Transverse colon (tissue), 4 donors: ENCODE measurements around the gene BOC. TPM values are rescaled to one million over a fixed set of nuclear protein-coding genes. Genes with fewer than 3 reads are reported as not detected.

Source experiments
- DNase-seq: peaks from one replicate; pipeline ENCODE4 v3.0.0-alpha.2; 2019
- H3K27ac ChIP-seq, 4 donors: fragments of 200-600 bp; sonication (generic); 2 replicates each; pipeline ENCODE4 v1.5.1; 2016 to 2018; ENCODE audit warnings: inconsistent platforms in 4 of 4
- H3K27me3 ChIP-seq: fragments of 200-600 bp; sonication (generic); 2 replicates; pipeline ENCODE4 v1.5.1; 2017; ENCODE audit warnings: inconsistent platforms
- H3K36me3 ChIP-seq, 4 donors: fragments of 200-600 bp; sonication (generic); 2 replicates each; pipeline ENCODE4 v1.5.1; 2017 to 2019; ENCODE audit warnings: inconsistent platforms in 4 of 4
- H3K4me1 ChIP-seq, 4 donors: fragments of 200-600 bp; sonication (generic); 2 replicates each; pipeline ENCODE4 v1.5.1; 2017 to 2020; ENCODE audit warnings: inconsistent platforms in 4 of 4
- H3K4me3 ChIP-seq, 4 donors: fragments of 200-600 bp; sonication (generic); 1 replicate in 1 of 4; 2 replicates in 3 of 4; pipeline versions ENCODE4 v1.5.1 to v1.6.1; 2017 to 2019; ENCODE audit warnings: inconsistent platforms in 4 of 4
- H3K9me3 ChIP-seq, 2 donors: fragments of 200-600 bp; sonication (generic); 2 replicates each; pipeline ENCODE4 v1.5.1; 2017 to 2019; ENCODE audit warnings: inconsistent platforms in 2 of 2
- EP300 ChIP-seq: sonication (generic); formaldehyde crosslinking; IDR thresholded peaks from one replicate; pipeline ENCODE4 v1.6.1; 2017; ENCODE audit warnings: antibody characterized with exemption, low read depth
- POLR2A ChIP-seq: fragments of 450-650 bp; IDR thresholded peaks from one replicate; pipeline ENCODE4 v1.6.1; 2016; ENCODE audit warnings: antibody characterized with exemption, mild to moderate bottlenecking, moderate library complexity
- POLR2AphosphoS5 ChIP-seq, 3 donors: sonication (generic); formaldehyde crosslinking; IDR thresholded peaks; one replicate each; pipeline ENCODE4 v1.6.1; 2016; ENCODE audit warnings: antibody characterized with exemption in 3 of 3
- WGBS, 2 donors: methylation state at CpG; one replicate each; pipeline ENCODE4 v1.1.5; 2018; ENCODE audit warnings: low coverage in 1 of 2; 5-methylcytosine and 5-hydroxymethylcytosine counted together
- in situ Hi-C, 4 donors: fragments of 200-750 bp; cut with MboI; loops; one replicate each; pipeline versions ENCODE4 v1.15.0 to v1.15.1; 2017; ENCODE audit warnings: low sequenced_read_pairs in 3 of 4, low pct_ligation_motif_present in 1 of 4, low pct_unique_long_range_greater_than_20kb in 1 of 4
- intact Hi-C: fragments of 100-400 bp; cut with DNase I; formaldehyde crosslinking; loops from one replicate; pipeline ENCODE4 v1.15.1; 2023; ENCODE audit warnings: low total_unique reads
- total RNA-seq, 4 donors: library from RNA; depleted of rRNA; stranded (reverse); fragments of >200 nt; gene quantifications; one replicate each; pipeline ENCODE4 v1.1.0, GENCODE V29; 2016
- TF ChIP-seq, protein P1 (sequence below), 5 experiments: fragments of 200-600 bp in 3 of 5; fragments of 450-650 bp in 2 of 5; sonication (generic) in 3 of 5; IDR thresholded peaks; 1 replicate in 2 of 5; 2 replicates in 3 of 5; pipeline ENCODE4 v1.5.1; 2016 to 2017; ENCODE audit warnings: antibody characterized with exemption in 5 of 5, inconsistent platforms in 3 of 5, mild to moderate bottlenecking in 2 of 5, moderate library complexity in 1 of 5

BOC gene
- total RNA-seq, 4 donors from 2014 or later: 15.2 to 77.4 (median 45.4) TPM

GRCh38 chr3:113231827-113232253 lies 20.5 kb downstream of the BOC start:
- H3K36me3 ChIP-seq: no peaks in the 10 kb centered on the region
- no peaks in the 10 kb centered on the region for H3K9me3 ChIP-seq
- no peak for DNase-seq
- 7% methylated on average over 1 of the region's 1 CpG; no CpG with 5 or more reads in 1 of the 2 donors for WGBS, 2 donors
- intact Hi-C loops (no loop called here), in situ Hi-C loops (no loop called here)
- no peaks in the 10 kb centered on the region for H3K27me3 ChIP-seq
- H3K4me1 ChIP-seq: peaks cover 13 to 30% (median 22%) of the 10 kb centered on the region in 4 donors
- TF ChIP-seq POLR2AphosphoS5 (IDR thresholded peaks at IDR 0.05): no peak
- TF ChIP-seq, protein P1, sequence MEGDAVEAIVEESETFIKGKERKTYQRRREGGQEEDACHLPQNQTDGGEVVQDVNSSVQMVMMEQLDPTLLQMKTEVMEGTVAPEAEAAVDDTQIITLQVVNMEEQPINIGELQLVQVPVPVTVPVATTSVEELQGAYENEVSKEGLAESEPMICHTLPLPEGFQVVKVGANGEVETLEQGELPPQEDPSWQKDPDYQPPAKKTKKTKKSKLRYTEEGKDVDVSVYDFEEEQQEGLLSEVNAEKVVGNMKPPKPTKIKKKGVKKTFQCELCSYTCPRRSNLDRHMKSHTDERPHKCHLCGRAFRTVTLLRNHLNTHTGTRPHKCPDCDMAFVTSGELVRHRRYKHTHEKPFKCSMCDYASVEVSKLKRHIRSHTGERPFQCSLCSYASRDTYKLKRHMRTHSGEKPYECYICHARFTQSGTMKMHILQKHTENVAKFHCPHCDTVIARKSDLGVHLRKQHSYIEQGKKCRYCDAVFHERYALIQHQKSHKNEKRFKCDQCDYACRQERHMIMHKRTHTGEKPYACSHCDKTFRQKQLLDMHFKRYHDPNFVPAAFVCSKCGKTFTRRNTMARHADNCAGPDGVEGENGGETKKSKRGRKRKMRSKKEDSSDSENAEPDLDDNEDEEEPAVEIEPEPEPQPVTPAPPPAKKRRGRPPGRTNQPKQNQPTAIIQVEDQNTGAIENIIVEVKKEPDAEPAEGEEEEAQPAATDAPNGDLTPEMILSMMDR (IDR thresholded peaks at IDR 0.05): no peak
- no peak for TF ChIP-seq POLR2A
- no peak for TF ChIP-seq EP300
- H3K4me3 ChIP-seq: no peak overlapping the region
- H3K27ac ChIP-seq: peak overlapping the region in 2 of 4 donors; percentile 21 to 52

DNA sequence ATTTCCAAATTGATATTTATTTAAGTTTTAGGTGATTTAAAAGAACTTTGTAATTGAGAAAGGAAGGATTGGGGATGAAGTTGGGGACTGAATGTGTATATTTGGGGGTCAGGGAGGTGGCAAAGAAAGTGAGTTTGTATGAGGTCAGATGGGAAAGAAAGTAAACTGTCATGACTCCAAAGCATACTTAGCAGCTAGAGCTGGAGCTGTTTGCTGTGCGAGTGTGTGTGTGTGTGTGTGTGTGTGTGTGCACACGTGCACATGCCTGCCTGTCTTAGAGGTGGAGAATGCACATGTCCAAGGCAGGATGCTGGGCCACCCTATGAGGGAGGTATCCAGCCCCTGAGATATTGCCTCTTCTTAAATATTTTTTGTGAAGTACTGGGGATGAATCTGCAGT lies 21.0 kb downstream of the BOC start:
- H3K9me3 ChIP-seq: no peaks in the 10 kb centered on the region
- peak overlapping the region in 2 of 4 donors; percentile 21 to 52 for H3K27ac ChIP-seq
- intact Hi-C loops: no loop called here

GRCh38 chr3:113233497-113233896 lies 22.1 kb downstream of the BOC start:
- DNase-seq: no peak
- H3K4me1 ChIP-seq: peaks cover 13 to 23% (median 17%) of the 10 kb centered on the region in 4 donors
- intact Hi-C loops (no loop called here), in situ Hi-C loops (no loop called here)
- no peak for TF ChIP-seq POLR2AphosphoS5 (IDR thresholded peaks at IDR 0.05)
- TF ChIP-seq, protein P1 (IDR thresholded peaks at IDR 0.05): no peak
- TF ChIP-seq EP300: no peak
- TF ChIP-seq POLR2A: no peak
- no peaks in the 10 kb centered on the region for H3K27me3 ChIP-seq
- no peak overlapping the region for H3K4me3 ChIP-seq
- H3K36me3 ChIP-seq: no peaks in the 10 kb centered on the region
- H3K9me3 ChIP-seq: no peaks in the 10 kb centered on the region
- H3K27ac ChIP-seq: peak overlapping the region in 1 of 4 donors; percentile 49
- WGBS, 2 donors: 86 to 92% methylated on average over 4 to 9 of the region's 9 CpGs

More for the DNA sequence above, 21.0 kb downstream of the BOC start:
- no peak for TF ChIP-seq EP300
- TF ChIP-seq POLR2AphosphoS5 (IDR thresholded peaks at IDR 0.05): no peak
- TF ChIP-seq, protein P1 (IDR thresholded peaks at IDR 0.05): no peak
- no peak for TF ChIP-seq POLR2A
- no peak for DNase-seq
- H3K4me3 ChIP-seq: no peak overlapping the region
- H3K36me3 ChIP-seq: no peaks in the 10 kb centered on the region
- in situ Hi-C loops: no loop called here
- H3K27me3 ChIP-seq: no peaks in the 10 kb centered on the region
- H3K4me1 ChIP-seq: peaks cover 13 to 30% (median 22%) of the 10 kb centered on the region in 4 donors
- 20 to 62% methylated on average over 1 to 2 of the region's 2 CpGs for WGBS, 2 donors

DNA sequence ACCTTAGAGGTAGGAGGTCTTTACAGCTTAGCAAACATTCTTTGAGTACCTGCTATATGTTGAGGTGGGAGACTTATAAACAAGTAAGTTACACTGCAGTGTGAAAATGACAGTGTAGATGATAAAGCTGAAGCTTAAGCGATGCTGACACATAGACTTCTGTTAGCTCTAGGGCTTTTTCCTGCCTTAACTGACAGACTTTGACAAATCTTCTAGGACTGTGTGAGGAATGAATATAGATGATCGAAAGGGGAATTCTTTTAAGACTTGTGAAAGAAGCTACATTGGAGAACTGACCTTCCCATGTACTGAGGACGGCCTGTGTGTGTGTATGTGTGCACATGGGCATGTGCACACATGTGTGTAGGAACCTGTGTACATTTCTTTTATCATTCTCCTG lies 22.7 kb downstream of the BOC start:
- WGBS, 2 donors: 87 to 95% methylated on average over 3 of the region's 3 CpGs
- Histone ChIP-seq H3K36me3 (no peaks in the 10 kb centered on the region), H3K9me3 (no peaks in the 10 kb centered on the region), H3K4me3 (no peak overlapping the region), H3K27ac (peak overlapping the region; percentile 35 to 51 (median 50)), H3K4me1 (peaks cover 13 to 21% (median 16%) of the 10 kb centered on the region in 4 donors), H3K27me3 (no peaks in the 10 kb centered on the region)
- in situ Hi-C loops (no loop called here), intact Hi-C loops (no loop called here)
- no peak for DNase-seq
- no peak for TF ChIP-seq EP300
- TF ChIP-seq POLR2AphosphoS5 (IDR thresholded peaks at IDR 0.05): no peak
- TF ChIP-seq, protein P1 (IDR thresholded peaks at IDR 0.05): no peak
- no peak for TF ChIP-seq POLR2A
